ENCODE data around the gene CAP1.

Gene CAP1

GRCh38 chr1:40040511-40041465, at the start of gene CAP1:
CAP1 (plus strand) TSS chr1:40040729; CDS start chr1:40059347, 18,618 bp downstream.
- Histone ChIP-seq H3K27me3 (ENCODE audit: insufficient read depth, insufficient read length) (no peaks in the 10 kb centered on the region), H3K4me1 (ENCODE audit: insufficient read depth, insufficient read length) (no peaks in the 10 kb centered on the region), H3K9ac (ENCODE audit: insufficient read length, low read depth) (peak within 1 kb of the TSS; percentile 98), H3K9me3 (ENCODE audit: insufficient read depth, low read length) (no peaks in the 10 kb centered on the region), H3K36me3 (ENCODE audit: insufficient read depth, insufficient read length, low read length) (peaks cover 41% of the 10 kb centered on the region), H3K4me3 (ENCODE audit: insufficient read length, low read depth) (peak within 1 kb of the TSS; percentile 99)
- DNase-seq (ENCODE audit: low read depth, low spot score) = peak; percentile 100
- no peak for TF ChIP-seq SUZ12 (IDR thresholded peaks at IDR 0.05; ENCODE audit: extremely low read depth, insufficient read depth, insufficient read length)
- no peak for TF ChIP-seq YY1 (IDR thresholded peaks at IDR 0.05; ENCODE audit: insufficient read depth, insufficient read length)
- no peak for TF ChIP-seq ZNF274 (IDR thresholded peaks at IDR 0.05; ENCODE audit: low read depth, low read length)

- Histone ChIP-seq H3K36me3 (ENCODE audit: insufficient read depth, insufficient read length, low read length) (no peaks in the 10 kb centered on the region), H3K4me1 (ENCODE audit: insufficient read depth, insufficient read length) (peaks cover 5% of the 10 kb centered on the region), H3K27me3 (ENCODE audit: insufficient read depth, insufficient read length) (no peaks in the 10 kb centered on the region), H3K4me3 (ENCODE audit: insufficient read length, low read depth) (no peak overlapping the region), H3K9ac (ENCODE audit: insufficient read length, low read depth) (no peak overlapping the region), H3K9me3 (ENCODE audit: insufficient read depth, low read length) (no peaks in the 10 kb centered on the region)
- no peak for TF ChIP-seq YY1 (IDR thresholded peaks at IDR 0.05; ENCODE audit: insufficient read depth, insufficient read length)
- no peak for TF ChIP-seq SUZ12 (IDR thresholded peaks at IDR 0.05; ENCODE audit: extremely low read depth, insufficient read depth, insufficient read length)
- no peak for TF ChIP-seq ZNF274 (IDR thresholded peaks at IDR 0.05; ENCODE audit: low read depth, low read length)
- DNase-seq (ENCODE audit: low read depth, low spot score) = no peak
These were observed 48.3 kb upstream of the CAP1 start for GRCh38 chr1:39992234-39992633.

- H3K4me1 ChIP-seq (ENCODE audit: insufficient read depth, insufficient read length) = peaks cover 4% of the 10 kb centered on the region
- H3K4me3 ChIP-seq (ENCODE audit: insufficient read length, low read depth) = no peak overlapping the region
- H3K9me3 ChIP-seq (ENCODE audit: insufficient read depth, low read length) = no peaks in the 10 kb centered on the region
- no peaks in the 10 kb centered on the region for H3K27me3 ChIP-seq (ENCODE audit: insufficient read depth, insufficient read length)
- no peak overlapping the region for H3K9ac ChIP-seq (ENCODE audit: insufficient read length, low read depth)
- H3K36me3 ChIP-seq (ENCODE audit: insufficient read depth, insufficient read length, low read length) = no peaks in the 10 kb centered on the region
- TF ChIP-seq SUZ12 (IDR thresholded peaks at IDR 0.05; ENCODE audit: extremely low read depth, insufficient read depth, insufficient read length) = no peak
- no peak for TF ChIP-seq YY1 (IDR thresholded peaks at IDR 0.05; ENCODE audit: insufficient read depth, insufficient read length)
- no peak for DNase-seq (ENCODE audit: low read depth, low spot score)
These were observed 47.6 kb upstream of the CAP1 start for GRCh38 chr1:39992888-39993287.

- H3K4me3 ChIP-seq (ENCODE audit: insufficient read length, low read depth) = no peak overlapping the region
- no peak for DNase-seq (ENCODE audit: low read depth, low spot score)
- H3K36me3 ChIP-seq (ENCODE audit: insufficient read depth, insufficient read length, low read length) = no peaks in the 10 kb centered on the region
- no peaks in the 10 kb centered on the region for H3K27me3 ChIP-seq (ENCODE audit: insufficient read depth, insufficient read length)
- no peak for TF ChIP-seq ZNF274 (IDR thresholded peaks at IDR 0.05; ENCODE audit: low read depth, low read length)
- TF ChIP-seq SUZ12 (IDR thresholded peaks at IDR 0.05; ENCODE audit: extremely low read depth, insufficient read depth, insufficient read length) = no peak
- no peak for TF ChIP-seq YY1 (IDR thresholded peaks at IDR 0.05; ENCODE audit: insufficient read depth, insufficient read length)
- H3K4me1 ChIP-seq (ENCODE audit: insufficient read depth, insufficient read length) = peaks cover 2% of the 10 kb centered on the region
- H3K9ac ChIP-seq (ENCODE audit: insufficient read length, low read depth) = no peak overlapping the region
- H3K9me3 ChIP-seq (ENCODE audit: insufficient read depth, low read length) = peaks cover 8% of the 10 kb centered on the region; the same call in 1 of the 2 replicates
These were observed 44.5 kb upstream of the CAP1 start for GRCh38 chr1:39995973-39996393.

GRCh38 chr1:39996396-39997004, 44.0 kb upstream of the CAP1 start:
- Histone ChIP-seq H3K27me3 (ENCODE audit: insufficient read depth, insufficient read length) (no peaks in the 10 kb centered on the region), H3K9me3 (ENCODE audit: insufficient read depth, low read length) (peaks cover 8% of the 10 kb centered on the region; the same call in 1 of the 2 replicates), H3K9ac (ENCODE audit: insufficient read length, low read depth) (no peak overlapping the region), H3K4me1 (ENCODE audit: insufficient read depth, insufficient read length) (peaks cover 2% of the 10 kb centered on the region), H3K4me3 (ENCODE audit: insufficient read length, low read depth) (no peak overlapping the region), H3K36me3 (ENCODE audit: insufficient read depth, insufficient read length, low read length) (no peaks in the 10 kb centered on the region)
- TF ChIP-seq ZNF274 (IDR thresholded peaks at IDR 0.05; ENCODE audit: low read depth, low read length) (no peak), SUZ12 (IDR thresholded peaks at IDR 0.05; ENCODE audit: extremely low read depth, insufficient read depth, insufficient read length) (no peak), YY1 (IDR thresholded peaks at IDR 0.05; ENCODE audit: insufficient read depth, insufficient read length) (no peak)
- no peak for DNase-seq (ENCODE audit: low read depth, low spot score)

- TF ChIP-seq YY1 (IDR thresholded peaks at IDR 0.05; ENCODE audit: insufficient read depth, insufficient read length) (no peak), ZNF274 (IDR thresholded peaks at IDR 0.05; ENCODE audit: low read depth, low read length) (no peak), SUZ12 (IDR thresholded peaks at IDR 0.05; ENCODE audit: extremely low read depth, insufficient read depth, insufficient read length) (no peak)
- H3K9ac ChIP-seq (ENCODE audit: insufficient read length, low read depth) = no peak overlapping the region
- H3K4me1 ChIP-seq (ENCODE audit: insufficient read depth, insufficient read length) = no peaks in the 10 kb centered on the region
- H3K36me3 ChIP-seq (ENCODE audit: insufficient read depth, insufficient read length, low read length) = no peaks in the 10 kb centered on the region
- no peak for DNase-seq (ENCODE audit: low read depth, low spot score)
- H3K27me3 ChIP-seq (ENCODE audit: insufficient read depth, insufficient read length) = no peaks in the 10 kb centered on the region
- peaks cover 13% of the 10 kb centered on the region for H3K9me3 ChIP-seq (ENCODE audit: insufficient read depth, low read length)
- no peak overlapping the region for H3K4me3 ChIP-seq (ENCODE audit: insufficient read length, low read depth)
These were observed 39.1 kb upstream of the CAP1 start for GRCh38 chr1:40001456-40001855.

Data from NT2/D1 (cell line).